ENCODE measurements around the gene ELMO1. TPM values are rescaled to one million over a fixed set of nuclear protein-coding genes. Genes with fewer than 3 reads are reported as not detected.
A peak's percentile ranks its signal among the peaks of the same experiment; 100 is the strongest.

ELMO1 gene
- total RNA-seq, 1 donor from 2014 or later, result 151 TPM

GRCh38 chr7:36920433-36920832 is 528.2 kb downstream of the ELMO1 start:
- Mint-ChIP-seq H3K36me3 (ENCODE audit: low read depth, unreplicated experiment) (no peaks in the 10 kb centered on the region), H3K27ac (ENCODE audit: unreplicated experiment) (no peak overlapping the region)

GRCh38 chr7:36919738-36920137 is 528.9 kb downstream of the ELMO1 start:
- Mint-ChIP-seq H3K4me1 (ENCODE audit: unreplicated experiment) (no peaks in the 10 kb centered on the region), H3K4me3 (ENCODE audit: unreplicated experiment) (peak overlapping the region; percentile 23), H3K27ac (ENCODE audit: unreplicated experiment) (no peak overlapping the region), H3K9me3 (ENCODE audit: unreplicated experiment) (no peaks in the 10 kb centered on the region), H3K36me3 (ENCODE audit: low read depth, unreplicated experiment) (no peaks in the 10 kb centered on the region), H3K27me3 (ENCODE audit: unreplicated experiment) (no peaks in the 10 kb centered on the region)
- no peak for DNase-seq (ENCODE audit: low spot score)
- TF ChIP-seq, protein P1, sequence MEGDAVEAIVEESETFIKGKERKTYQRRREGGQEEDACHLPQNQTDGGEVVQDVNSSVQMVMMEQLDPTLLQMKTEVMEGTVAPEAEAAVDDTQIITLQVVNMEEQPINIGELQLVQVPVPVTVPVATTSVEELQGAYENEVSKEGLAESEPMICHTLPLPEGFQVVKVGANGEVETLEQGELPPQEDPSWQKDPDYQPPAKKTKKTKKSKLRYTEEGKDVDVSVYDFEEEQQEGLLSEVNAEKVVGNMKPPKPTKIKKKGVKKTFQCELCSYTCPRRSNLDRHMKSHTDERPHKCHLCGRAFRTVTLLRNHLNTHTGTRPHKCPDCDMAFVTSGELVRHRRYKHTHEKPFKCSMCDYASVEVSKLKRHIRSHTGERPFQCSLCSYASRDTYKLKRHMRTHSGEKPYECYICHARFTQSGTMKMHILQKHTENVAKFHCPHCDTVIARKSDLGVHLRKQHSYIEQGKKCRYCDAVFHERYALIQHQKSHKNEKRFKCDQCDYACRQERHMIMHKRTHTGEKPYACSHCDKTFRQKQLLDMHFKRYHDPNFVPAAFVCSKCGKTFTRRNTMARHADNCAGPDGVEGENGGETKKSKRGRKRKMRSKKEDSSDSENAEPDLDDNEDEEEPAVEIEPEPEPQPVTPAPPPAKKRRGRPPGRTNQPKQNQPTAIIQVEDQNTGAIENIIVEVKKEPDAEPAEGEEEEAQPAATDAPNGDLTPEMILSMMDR (IDR thresholded peaks at IDR 0.05; ENCODE audit: unreplicated experiment), result no peak

More at GRCh38 chr7:36920433-36920832, 528.2 kb downstream of the ELMO1 start:
- TF ChIP-seq, protein P1 (IDR thresholded peaks at IDR 0.05; ENCODE audit: unreplicated experiment), result no peak
- Mint-ChIP-seq H3K27me3 (ENCODE audit: unreplicated experiment) (no peaks in the 10 kb centered on the region), H3K9me3 (ENCODE audit: unreplicated experiment) (no peaks in the 10 kb centered on the region), H3K4me1 (ENCODE audit: unreplicated experiment) (no peaks in the 10 kb centered on the region), H3K4me3 (ENCODE audit: unreplicated experiment) (no peak overlapping the region)
- no peak for DNase-seq (ENCODE audit: low spot score)

DNA sequence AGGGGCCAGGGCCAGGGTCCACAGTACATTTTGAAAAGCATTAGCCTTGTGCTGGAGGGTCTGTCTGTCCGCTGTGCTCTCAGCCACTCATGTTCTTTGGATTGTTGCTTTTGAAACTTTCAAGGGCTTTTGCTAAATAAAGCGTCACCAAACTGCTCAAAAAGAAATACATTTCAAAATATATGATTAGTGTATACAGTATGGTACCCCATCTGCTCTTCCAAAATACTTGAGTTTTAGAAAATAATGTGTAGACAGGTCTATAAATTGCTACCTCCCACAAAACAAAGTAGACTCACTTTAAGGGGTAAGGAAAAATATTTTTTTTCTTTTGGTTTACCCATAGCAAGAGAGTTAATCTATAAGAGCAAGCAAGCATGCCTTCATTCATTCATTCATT is 530.1 kb downstream of the ELMO1 start:
- TF ChIP-seq, protein P1 (IDR thresholded peaks at IDR 0.05; ENCODE audit: unreplicated experiment), result no peak
- Mint-ChIP-seq H3K27me3 (ENCODE audit: unreplicated experiment) (no peaks in the 10 kb centered on the region), H3K36me3 (ENCODE audit: low read depth, unreplicated experiment) (no peaks in the 10 kb centered on the region), H3K4me1 (ENCODE audit: unreplicated experiment) (no peaks in the 10 kb centered on the region), H3K27ac (ENCODE audit: unreplicated experiment) (no peak overlapping the region), H3K4me3 (ENCODE audit: unreplicated experiment) (no peak overlapping the region), H3K9me3 (ENCODE audit: unreplicated experiment) (no peaks in the 10 kb centered on the region)
- no peak for DNase-seq (ENCODE audit: low spot score)

GRCh38 chr7:36916619-36917018 is 532.0 kb downstream of the ELMO1 start:
- Mint-ChIP-seq H3K9me3 (ENCODE audit: unreplicated experiment) (no peaks in the 10 kb centered on the region), H3K27ac (ENCODE audit: unreplicated experiment) (no peak overlapping the region), H3K36me3 (ENCODE audit: low read depth, unreplicated experiment) (no peaks in the 10 kb centered on the region), H3K4me1 (ENCODE audit: unreplicated experiment) (no peaks in the 10 kb centered on the region), H3K27me3 (ENCODE audit: unreplicated experiment) (no peaks in the 10 kb centered on the region), H3K4me3 (ENCODE audit: unreplicated experiment) (no peak overlapping the region)
- TF ChIP-seq, protein P1 (IDR thresholded peaks at IDR 0.05; ENCODE audit: unreplicated experiment), result no peak
- no peak for DNase-seq (ENCODE audit: low spot score)

DNA sequence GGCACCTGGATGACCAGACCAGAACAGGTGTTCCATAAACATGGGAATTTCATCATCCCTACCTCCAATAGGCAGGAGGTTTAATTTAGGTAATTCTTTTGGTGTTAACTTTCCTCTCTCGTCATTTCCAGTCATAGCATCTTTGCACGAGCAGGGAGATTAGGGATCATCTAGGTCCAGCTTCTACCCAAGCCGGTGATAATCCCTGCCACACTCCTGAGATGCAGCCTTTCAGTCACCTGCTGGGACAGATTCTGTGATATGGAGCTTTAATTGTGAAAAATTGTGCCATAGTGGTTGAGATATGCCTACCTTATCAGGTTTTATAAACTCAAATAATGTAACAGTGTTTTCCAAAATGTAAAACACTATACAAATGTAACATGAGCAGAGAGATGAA is 532.5 kb downstream of the ELMO1 start:
- TF ChIP-seq, protein P1 (IDR thresholded peaks at IDR 0.05; ENCODE audit: unreplicated experiment), result no peak
- Mint-ChIP-seq H3K36me3 (ENCODE audit: low read depth, unreplicated experiment) (no peaks in the 10 kb centered on the region), H3K27me3 (ENCODE audit: unreplicated experiment) (no peaks in the 10 kb centered on the region), H3K4me3 (ENCODE audit: unreplicated experiment) (no peak overlapping the region), H3K27ac (ENCODE audit: unreplicated experiment) (no peak overlapping the region), H3K9me3 (ENCODE audit: unreplicated experiment) (no peaks in the 10 kb centered on the region), H3K4me1 (ENCODE audit: unreplicated experiment) (no peaks in the 10 kb centered on the region)
- DNase-seq (ENCODE audit: low spot score), result no peak

All from endothelial cell (in vitro differentiated cells).